T-helper 17 cell (primary cell): Measurements from ENCODE around the gene RXRB. TPM values are rescaled to one million over a fixed set of nuclear protein-coding genes. Genes with fewer than 3 reads are reported as not detected.

Experiments
- ATAC-seq: fragments of 150-1000 bp; cut with Tn5 transposase; 2 replicates; pipeline ENCODE4 v1.10.0; 2021; ENCODE audit warnings: mild to moderate bottlenecking, moderate library complexity
- DNase-seq, 3 donors: peaks; one replicate each; pipeline versions ENCODE4 v3.0.0 to v3.0.0-alpha.2; 2020 to 2021
- H3K9me3 ChIP-seq: one replicate; pipeline ENCODE4 v1.7.0; 2013; ENCODE audit warnings: low read length, mild to moderate bottlenecking; ENCODE audit not compliant: control insufficient read depth, poor library complexity, severe bottlenecking
- H3K27ac Mint-ChIP-seq: one replicate; pipeline ENCODE4 v1.8.0; 2022; ENCODE audit warnings: mild to moderate bottlenecking, moderate library complexity, mixed read lengths
- H3K27me3 Mint-ChIP-seq: one replicate; pipeline ENCODE4 v1.8.0; 2022; ENCODE audit warnings: mixed read lengths
- H3K36me3 Mint-ChIP-seq: one replicate; pipeline ENCODE4 v1.8.0; 2022; ENCODE audit warnings: low read depth, mixed read lengths
- H3K4me1 Mint-ChIP-seq: one replicate; pipeline ENCODE4 v1.8.0; 2022; ENCODE audit warnings: mild to moderate bottlenecking, mixed read lengths
- H3K4me3 Mint-ChIP-seq: one replicate; pipeline ENCODE4 v1.8.0; 2022; ENCODE audit warnings: mild to moderate bottlenecking, moderate library complexity, mixed read lengths
- total RNA-seq, 4 donors: library from RNA in 2 of 4; stranded (reverse) in 2 of 4; gene quantifications; one replicate each; pipeline ENCODE4 v1.2.3 and lab custom pipeline; 2022 to 2026

Gene RXRB
- total RNA-seq, 2 donors from 2014 or later = 51.0 to 64.4 TPM

- no peaks in the 10 kb centered on the region for H3K9me3 ChIP-seq
- Mint-ChIP-seq H3K4me1 (peaks cover 59% of the 10 kb centered on the region), H3K4me3 (peak overlapping the region; percentile 99), H3K27me3 (no peaks in the 10 kb centered on the region), H3K27ac (peak overlapping the region; percentile 99), H3K36me3 (peaks cover 8% of the 10 kb centered on the region)
- ATAC-seq (no peak), DNase-seq (no peak)
Observed at GRCh38 chr6:33198159-33198852, 2.2 kb downstream of the RXRB start.

- Mint-ChIP-seq H3K27me3 (no peaks in the 10 kb centered on the region), H3K36me3 (peaks cover 8% of the 10 kb centered on the region), H3K27ac (peak overlapping the region; percentile 24), H3K4me3 (peak overlapping the region; percentile 81), H3K4me1 (peaks cover 61% of the 10 kb centered on the region)
- DNase-seq (no peak), ATAC-seq (peak; percentile 28)
- no peaks in the 10 kb centered on the region for H3K9me3 ChIP-seq
Observed at GRCh38 chr6:33197431-33198048, 2.9 kb downstream of the RXRB start.

- Mint-ChIP-seq H3K27ac (peak overlapping the region; percentile 43), H3K36me3 (peaks cover 6% of the 10 kb centered on the region), H3K4me1 (peaks cover 53% of the 10 kb centered on the region), H3K4me3 (no peak overlapping the region), H3K27me3 (peaks cover 15% of the 10 kb centered on the region)
- no peak for ATAC-seq
- no peaks in the 10 kb centered on the region for H3K9me3 ChIP-seq
- no peak for DNase-seq
Observed at GRCh38 chr6:33195304-33196165, 4.9 kb downstream of the RXRB start.

- H3K9me3 ChIP-seq = no peaks in the 10 kb centered on the region
- Mint-ChIP-seq H3K27me3 (peaks cover 26% of the 10 kb centered on the region), H3K4me1 (peaks cover 54% of the 10 kb centered on the region), H3K4me3 (no peak overlapping the region), H3K27ac (peak overlapping the region; percentile 43), H3K36me3 (peaks cover 9% of the 10 kb centered on the region)
- ATAC-seq = no peak
- no peak for DNase-seq
Observed at GRCh38 chr6:33194431-33194979, 6.0 kb downstream of the RXRB start.

- DNase-seq = no peak
- no peak for ATAC-seq
- Mint-ChIP-seq H3K27ac (no peak overlapping the region), H3K27me3 (peaks cover 34% of the 10 kb centered on the region), H3K4me3 (peak overlapping the region; percentile 70), H3K4me1 (peaks cover 46% of the 10 kb centered on the region), H3K36me3 (peaks cover 10% of the 10 kb centered on the region)
- no peaks in the 10 kb centered on the region for H3K9me3 ChIP-seq
Observed at GRCh38 chr6:33193619-33194018, 6.8 kb downstream of the RXRB start.

- peak overlapping the region; percentile 89 for H3K4me3 Mint-ChIP-seq
- no peaks in the 10 kb centered on the region for H3K9me3 ChIP-seq
- peak in 1 of 3 donors; percentile 21 for DNase-seq
- peaks cover 41% of the 10 kb centered on the region for H3K27me3 Mint-ChIP-seq
- no peak overlapping the region for H3K27ac Mint-ChIP-seq
- peak; percentile 28 for ATAC-seq
- H3K4me1 Mint-ChIP-seq = peaks cover 39% of the 10 kb centered on the region
- H3K36me3 Mint-ChIP-seq = peaks cover 11% of the 10 kb centered on the region
Observed at GRCh38 chr6:33192671-33193602, 7.5 kb downstream of the RXRB start.

- Mint-ChIP-seq H3K27ac (no peak within 1 kb of the TSS), H3K27me3 (peaks cover 42% of the 10 kb centered on the region), H3K36me3 (peaks cover 13% of the 10 kb centered on the region), H3K4me1 (peaks cover 32% of the 10 kb centered on the region), H3K4me3 (peak within 1 kb of the TSS; percentile 89)
- H3K9me3 ChIP-seq = no peaks in the 10 kb centered on the region
- peak in 2 of 3 donors; percentile 23 to 31 for DNase-seq
- ATAC-seq = peak; percentile 72
Observed at GRCh38 chr6:33192105-33192646, 8.3 kb downstream of the RXRB start, which contains the start of gene COL11A2. TSS of gene COL11A2 (minus strand) at chr6:33192467. CDS start at chr6:33192240, 227 bp downstream.

- no peaks in the 10 kb centered on the region for H3K9me3 ChIP-seq
- DNase-seq (no peak), ATAC-seq (no peak)
- Mint-ChIP-seq H3K27me3 (peaks cover 45% of the 10 kb centered on the region), H3K36me3 (peaks cover 14% of the 10 kb centered on the region), H3K4me1 (peaks cover 33% of the 10 kb centered on the region), H3K27ac (no peak overlapping the region), H3K4me3 (peak overlapping the region; percentile 89)
Observed at GRCh38 chr6:33191383-33192104, 8.9 kb downstream of the RXRB start.

- peaks cover 46% of the 10 kb centered on the region for H3K27me3 Mint-ChIP-seq
- ATAC-seq (no peak), DNase-seq (no peak)
- no peaks in the 10 kb centered on the region for H3K9me3 ChIP-seq
- H3K4me1 Mint-ChIP-seq = peaks cover 29% of the 10 kb centered on the region
- H3K36me3 Mint-ChIP-seq = peaks cover 13% of the 10 kb centered on the region
- H3K27ac Mint-ChIP-seq = no peak overlapping the region
- H3K4me3 Mint-ChIP-seq = no peak overlapping the region
Observed at GRCh38 chr6:33190504-33191107, 9.9 kb downstream of the RXRB start.

- Mint-ChIP-seq H3K4me3 (peak overlapping the region; percentile 13), H3K27ac (no peak overlapping the region), H3K36me3 (peaks cover 13% of the 10 kb centered on the region), H3K4me1 (peaks cover 27% of the 10 kb centered on the region), H3K27me3 (peaks cover 46% of the 10 kb centered on the region)
- DNase-seq = no peak
- no peak for ATAC-seq
- no peaks in the 10 kb centered on the region for H3K9me3 ChIP-seq
Observed at GRCh38 chr6:33189625-33190448, 10.6 kb downstream of the RXRB start.

GRCh38 chr6:33189164-33189563 is 11.3 kb downstream of the RXRB start:
- DNase-seq = no peak
- H3K27me3 Mint-ChIP-seq = peaks cover 46% of the 10 kb centered on the region
- H3K27ac Mint-ChIP-seq = no peak overlapping the region
- no peak overlapping the region for H3K4me3 Mint-ChIP-seq
- H3K9me3 ChIP-seq = no peaks in the 10 kb centered on the region
- H3K36me3 Mint-ChIP-seq = peaks cover 13% of the 10 kb centered on the region
- H3K4me1 Mint-ChIP-seq = peaks cover 33% of the 10 kb centered on the region
- no peak for ATAC-seq
